Measurements from ENCODE around the gene MFNG.
A peak's percentile ranks its signal among the peaks of the same experiment; 100 is the strongest.

The MFNG gene

GRCh38 chr22:37511395-37512104 is 25.4 kb upstream of the MFNG start:
- DNase-seq = no peak

- no peak for DNase-seq
Observed at GRCh38 chr22:37510091-37510490, 23.9 kb upstream of the MFNG start.

- DNase-seq = no peak
Observed at GRCh38 chr22:37509059-37509860, 23.1 kb upstream of the MFNG start.

GRCh38 chr22:37508431-37508992 is 22.3 kb upstream of the MFNG start:
- DNase-seq = no peak

GRCh38 chr22:37507731-37508130 is 21.5 kb upstream of the MFNG start:
- no peak for DNase-seq

GRCh38 chr22:37505989-37506388 is 19.8 kb upstream of the MFNG start:
- DNase-seq = no peak

- no peak for DNase-seq
Observed at GRCh38 chr22:37505565-37505964, 19.4 kb upstream of the MFNG start.

GRCh38 chr22:37504964-37505363 is 18.8 kb upstream of the MFNG start:
- no peak for DNase-seq

- DNase-seq = no peak
Observed at GRCh38 chr22:37503850-37504249, 17.7 kb upstream of the MFNG start.

- no peak for DNase-seq
Observed at GRCh38 chr22:37503183-37503683, 17.0 kb upstream of the MFNG start.

- no peak for DNase-seq
Observed at GRCh38 chr22:37502342-37503182, 16.4 kb upstream of the MFNG start.

GRCh38 chr22:37501610-37502341 is 15.6 kb upstream of the MFNG start:
- DNase-seq = no peak

- DNase-seq = no peak
Observed at GRCh38 chr22:37500745-37501609, 14.8 kb upstream of the MFNG start.

- DNase-seq = no peak
Observed at GRCh38 chr22:37499789-37500540, 13.8 kb upstream of the MFNG start.

GRCh38 chr22:37499027-37499707 is 13.0 kb upstream of the MFNG start:
- no peak for DNase-seq

GRCh38 chr22:37498289-37498909 is 12.2 kb upstream of the MFNG start:
- DNase-seq = peak; percentile 25

- no peak for DNase-seq
Observed at GRCh38 chr22:37497062-37497599, 10.9 kb upstream of the MFNG start.

GRCh38 chr22:37496651-37497050 is 10.5 kb upstream of the MFNG start:
- no peak for DNase-seq

GRCh38 chr22:37493979-37494378 is 7.8 kb upstream of the MFNG start:
- no peak for DNase-seq
